GM18951 (cell line): ENCODE measurements around the gene PACRG.

Source experiments
- POLR2A ChIP-seq: IDR thresholded peaks from 4 replicates; pipeline ENCODE4 v1.6.1; 2011; ENCODE audit warnings: mild to moderate bottlenecking; ENCODE audit not compliant: insufficient read length, insufficient read depth; ENCODE audit errors: extremely low read depth
- in situ Hi-C: fragments of 300-500 bp; cut with MboI; formaldehyde crosslinking; loops from one replicate; pipeline ENCODE4 v1.12.0; 2022; ENCODE audit warnings: low sequenced_read_pairs, mixed read lengths, inconsistent platforms; ENCODE audit not compliant: unreplicated experiment

The PACRG gene

DNA sequence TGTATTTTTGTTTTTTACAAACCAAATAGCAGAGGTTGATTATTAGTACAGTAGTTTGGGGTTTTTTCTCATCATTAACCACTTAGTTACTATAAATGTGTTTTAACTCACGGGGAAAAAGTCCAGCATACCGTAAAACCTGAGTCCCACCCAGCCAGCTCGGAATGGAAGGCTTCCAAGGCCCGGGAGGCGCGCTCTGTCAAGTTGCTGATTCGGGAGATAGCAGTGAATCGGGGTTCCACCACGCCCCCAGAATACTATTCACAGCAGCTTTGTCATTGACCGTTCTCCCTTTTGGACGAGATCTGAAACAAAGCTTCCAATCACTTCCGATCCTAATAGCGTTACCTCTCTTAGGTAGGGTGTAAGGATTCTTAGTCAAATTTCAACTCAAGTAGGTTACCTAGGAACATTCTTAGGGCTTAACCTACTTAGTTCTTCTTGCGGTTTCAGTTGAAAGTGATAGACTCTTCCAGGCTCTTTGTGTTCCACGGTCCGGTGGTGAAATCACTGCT, 453.9 kb downstream of the PACRG start:
- in situ Hi-C loops, result no loop called here
- no peak for TF ChIP-seq POLR2A

- in situ Hi-C loops, result no loop called here
- TF ChIP-seq POLR2A, result no peak
Observed at GRCh38 chr6:163182696-163183095, 454.9 kb downstream of the PACRG start.

GRCh38 chr6:163183806-163184205, 456.0 kb downstream of the PACRG start:
- in situ Hi-C loops, result no loop called here
- no peak for TF ChIP-seq POLR2A

DNA sequence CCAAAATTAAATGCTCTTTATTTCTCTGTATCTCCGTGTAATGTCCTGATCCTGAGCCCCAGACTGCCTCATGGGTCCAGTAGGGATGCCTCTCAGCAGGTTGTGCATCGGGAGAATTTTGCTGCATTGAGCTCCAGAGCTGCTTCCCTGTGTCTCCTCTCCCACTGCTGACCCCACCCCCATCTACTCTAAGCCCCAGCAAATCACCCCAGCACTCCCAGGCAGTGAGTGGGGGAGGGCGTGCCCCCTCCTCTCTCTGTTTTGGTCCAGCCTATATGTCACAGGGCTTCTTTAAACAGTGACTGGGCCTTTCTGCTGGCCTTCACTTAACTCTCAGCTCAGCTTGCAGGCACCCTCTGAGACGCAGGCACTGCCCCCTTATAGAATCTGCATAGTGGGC, 458.0 kb downstream of the PACRG start:
- in situ Hi-C loops, result no loop called here
- no peak for TF ChIP-seq POLR2A

- in situ Hi-C loops, result no loop called here
- TF ChIP-seq POLR2A, result no peak
Observed at GRCh38 chr6:163186527-163186926, 458.8 kb downstream of the PACRG start.

GRCh38 chr6:163187201-163187600, 459.4 kb downstream of the PACRG start:
- TF ChIP-seq POLR2A, result no peak
- in situ Hi-C loops, result no loop called here

DNA sequence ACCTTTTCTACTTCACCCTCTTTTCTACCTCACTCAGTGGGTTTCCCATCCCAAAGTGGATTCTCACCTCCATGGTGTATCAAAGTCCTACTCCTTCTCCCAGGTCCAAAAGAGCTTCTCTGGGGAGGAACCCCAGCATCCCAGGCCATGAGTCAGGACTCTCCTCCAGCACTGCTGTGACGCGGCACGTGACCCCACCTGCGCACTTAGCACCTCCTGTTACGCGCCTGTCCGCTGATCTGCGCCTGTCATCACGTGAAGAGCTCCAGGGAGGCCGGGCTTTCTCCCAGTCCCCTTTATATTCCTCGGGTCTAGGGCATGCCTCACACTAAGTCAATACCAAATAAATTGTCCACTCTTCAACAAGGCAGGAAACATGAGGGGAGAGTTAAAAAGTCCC, 459.8 kb downstream of the PACRG start:
- TF ChIP-seq POLR2A, result no peak

DNA sequence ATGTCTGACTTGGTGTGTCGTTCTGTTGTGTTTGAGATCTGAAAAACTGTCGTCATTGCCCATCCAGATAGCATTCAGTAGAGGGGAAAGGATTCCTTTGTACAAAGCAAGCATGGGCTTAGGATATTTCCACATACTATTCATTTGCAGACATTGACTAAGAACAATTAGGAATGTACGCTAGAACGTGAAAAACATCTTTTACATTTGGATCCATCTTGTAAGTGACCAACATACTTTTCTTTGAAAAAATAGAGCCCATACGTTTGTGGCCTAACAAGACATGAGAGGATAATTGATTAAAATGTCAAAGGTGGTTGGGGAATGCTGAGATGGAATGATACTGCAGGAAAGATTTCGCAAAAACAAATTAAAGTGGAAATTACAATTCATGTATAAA, 461.0 kb downstream of the PACRG start:
- in situ Hi-C loops, result no loop called here
- TF ChIP-seq POLR2A, result no peak

More for the DNA sequence above, 459.8 kb downstream of the PACRG start:
- in situ Hi-C loops, result no loop called here

DNA sequence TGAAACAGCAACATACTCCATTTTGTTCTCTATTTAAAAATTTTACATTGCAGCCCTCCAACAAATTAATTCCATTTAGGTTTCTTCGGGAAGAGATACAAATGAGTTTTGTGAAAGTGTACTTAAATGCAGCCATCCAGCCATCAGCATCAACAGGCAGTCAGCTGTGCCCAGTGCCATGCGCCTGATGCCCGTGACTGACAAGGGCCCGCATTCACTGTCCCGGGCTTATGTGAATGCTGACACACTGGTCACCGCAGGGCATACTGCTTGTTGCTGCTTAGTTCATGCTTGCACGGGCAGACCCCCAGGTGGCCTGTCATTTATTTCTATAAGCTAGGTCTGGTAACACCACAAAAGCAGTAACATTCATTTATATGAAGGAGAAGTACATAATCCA, 461.8 kb downstream of the PACRG start:
- in situ Hi-C loops, result no loop called here
- TF ChIP-seq POLR2A, result no peak

GRCh38 chr6:163190786-163191185, 463.0 kb downstream of the PACRG start:
- TF ChIP-seq POLR2A, result no peak
- in situ Hi-C loops, result no loop called here

- in situ Hi-C loops, result no loop called here
- no peak for TF ChIP-seq POLR2A
Observed at GRCh38 chr6:163191704-163192537, 464.1 kb downstream of the PACRG start.

DNA sequence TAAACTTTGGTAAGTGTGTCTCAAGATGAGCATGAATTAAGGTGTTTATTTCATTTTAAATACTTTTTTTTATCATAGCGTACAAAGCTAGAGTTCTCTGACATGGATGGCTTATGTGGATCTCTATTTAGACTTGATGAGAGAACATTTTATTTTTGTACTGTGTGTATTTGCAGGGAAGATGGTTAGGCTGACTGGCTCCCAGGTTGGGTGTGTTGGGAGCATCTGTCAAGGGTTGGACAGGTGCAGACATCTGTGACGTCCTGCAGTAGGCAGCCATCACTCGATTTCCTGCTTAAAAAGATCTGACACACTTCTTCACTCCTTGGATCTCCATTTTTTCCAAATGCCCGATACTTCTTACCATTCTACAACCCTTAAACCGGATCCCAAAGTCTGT, 464.8 kb downstream of the PACRG start:
- in situ Hi-C loops, result no loop called here
- TF ChIP-seq POLR2A, result no peak

DNA sequence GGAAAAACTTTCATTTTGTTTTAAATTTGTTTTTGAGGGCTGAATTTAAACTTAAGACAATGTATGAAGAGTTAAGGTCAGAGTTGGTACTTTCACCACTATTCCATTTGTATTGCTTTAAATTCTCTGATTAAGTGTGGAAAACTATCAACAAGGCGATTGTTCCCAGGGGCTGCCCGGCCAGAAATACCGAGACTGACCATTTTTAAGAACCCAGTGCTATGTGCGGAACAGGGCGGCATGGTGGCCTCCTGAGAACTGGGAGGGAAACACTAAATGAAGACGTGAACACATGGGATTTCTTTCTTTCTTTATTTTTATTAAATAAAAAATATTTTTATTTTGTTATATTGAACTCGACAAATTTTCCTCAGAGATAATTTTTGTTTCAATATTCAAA, 465.6 kb downstream of the PACRG start:
- TF ChIP-seq POLR2A, result no peak
- in situ Hi-C loops, result no loop called here
